OCI-LY1 (cell line): ENCODE data around the gene MUC5AC.

Experiments used
- EZH2 ChIP-seq: fragments of 200-600 bp; sonication (generic), shearing (Covaris generic); IDR thresholded peaks from 2 replicates; pipeline ENCODE4 v1.8.0; 2017; ENCODE audit warnings: borderline replicate concordance, mixed run types, mild to moderate bottlenecking, antibody characterized with exemption, low read length, moderate library complexity, mixed read lengths
- TF ChIP-seq, protein P1 (sequence below): fragments of 200-600 bp; sonication (generic), shearing (Covaris generic); IDR thresholded peaks from 2 replicates; pipeline ENCODE4 v1.5.1; 2017; ENCODE audit warnings: mild to moderate bottlenecking, antibody characterized with exemption, low read length, moderate library complexity, mixed read lengths

GRCh38 chr11:1227551-1228100, 69.9 kb downstream of the MUC5AC start:
- TF ChIP-seq EZH2: no peak
- TF ChIP-seq, protein P1, sequence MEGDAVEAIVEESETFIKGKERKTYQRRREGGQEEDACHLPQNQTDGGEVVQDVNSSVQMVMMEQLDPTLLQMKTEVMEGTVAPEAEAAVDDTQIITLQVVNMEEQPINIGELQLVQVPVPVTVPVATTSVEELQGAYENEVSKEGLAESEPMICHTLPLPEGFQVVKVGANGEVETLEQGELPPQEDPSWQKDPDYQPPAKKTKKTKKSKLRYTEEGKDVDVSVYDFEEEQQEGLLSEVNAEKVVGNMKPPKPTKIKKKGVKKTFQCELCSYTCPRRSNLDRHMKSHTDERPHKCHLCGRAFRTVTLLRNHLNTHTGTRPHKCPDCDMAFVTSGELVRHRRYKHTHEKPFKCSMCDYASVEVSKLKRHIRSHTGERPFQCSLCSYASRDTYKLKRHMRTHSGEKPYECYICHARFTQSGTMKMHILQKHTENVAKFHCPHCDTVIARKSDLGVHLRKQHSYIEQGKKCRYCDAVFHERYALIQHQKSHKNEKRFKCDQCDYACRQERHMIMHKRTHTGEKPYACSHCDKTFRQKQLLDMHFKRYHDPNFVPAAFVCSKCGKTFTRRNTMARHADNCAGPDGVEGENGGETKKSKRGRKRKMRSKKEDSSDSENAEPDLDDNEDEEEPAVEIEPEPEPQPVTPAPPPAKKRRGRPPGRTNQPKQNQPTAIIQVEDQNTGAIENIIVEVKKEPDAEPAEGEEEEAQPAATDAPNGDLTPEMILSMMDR: no peak
